Measurements from ENCODE around the gene RFC5.
"Not testable (repeated sequence)": the region's sequence is repeated elsewhere in the genome, so short reads cannot be mapped to it uniquely, and the experiment has no call there.

RFC5 gene

GRCh38 chr12:118016424-118017264 is at the start of gene RFC5:
Gene RFC5, plus strand, starts transcription at chr12:118016703. Its CDS starts 125 bp downstream, at chr12:118016828.
- DNase-seq, result peak; percentile 92 to 99

GRCh38 chr12:117967043-117967442 is 49.5 kb upstream of the RFC5 start:
- DNase-seq, result no peak

DNA sequence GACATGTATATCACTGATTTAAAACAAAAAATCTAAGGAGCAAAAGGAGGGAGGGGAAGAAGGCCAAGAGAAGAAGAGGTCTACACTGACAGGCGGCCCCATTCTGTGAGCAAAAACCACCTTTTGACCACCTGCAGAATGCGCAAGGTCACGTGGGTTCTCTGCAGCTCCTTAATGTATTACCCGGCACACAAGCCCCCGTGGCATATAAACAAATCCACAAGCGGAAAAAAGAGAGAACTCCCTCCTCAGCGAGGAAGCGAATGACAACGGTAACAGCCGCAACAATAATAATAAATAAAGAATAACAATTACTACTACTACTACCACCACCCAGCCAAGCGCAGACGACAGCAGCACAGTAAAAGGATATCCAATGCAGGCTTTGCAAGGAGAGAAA is 49.0 kb upstream of the RFC5 start:
- DNase-seq, result peak; percentile 17 to 21

DNA sequence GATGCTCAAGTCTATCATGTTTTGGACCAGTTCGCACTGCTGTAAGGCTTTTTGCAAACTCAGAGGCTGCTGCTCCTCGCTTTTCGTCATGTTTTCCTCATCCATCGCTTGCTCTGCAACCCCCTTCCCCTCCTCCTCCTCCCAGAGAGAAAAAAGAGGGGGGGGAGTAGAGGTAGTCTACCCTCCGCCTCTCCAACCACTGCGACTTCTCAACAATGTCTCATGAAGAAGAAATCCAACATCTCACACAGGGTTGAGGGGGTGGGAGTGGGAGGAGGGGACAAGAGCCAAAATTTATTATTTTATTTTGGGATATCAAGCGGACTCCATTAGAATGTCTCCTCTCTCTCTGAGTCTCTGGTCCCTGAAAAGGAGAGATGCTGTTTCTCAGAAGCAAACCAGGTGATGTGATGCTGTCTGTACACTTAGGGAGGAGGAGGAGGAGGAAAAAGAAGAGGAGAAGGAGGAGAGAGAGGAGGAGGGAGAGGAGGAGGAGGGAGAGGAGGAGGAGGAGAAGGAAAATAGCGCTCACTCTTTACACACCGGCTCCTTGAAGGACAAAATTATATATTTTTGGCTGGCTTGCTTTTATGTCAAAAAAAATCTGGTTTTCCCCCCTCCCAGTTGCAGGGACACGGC is 48.2 kb upstream of the RFC5 start:
- DNase-seq, result peak; percentile 6 to 43

- peak; percentile 97 to 98 for DNase-seq
Measured at GRCh38 chr12:117968826-117969659, 47.5 kb upstream of the RFC5 start, which contains the start of gene KSR2. Gene KSR2, minus strand, starts transcription at chr12:117968990. Its CDS starts 735 bp downstream, at chr12:117968255.

- DNase-seq, result no peak
Measured at GRCh38 chr12:117970334-117970733, 46.2 kb upstream of the RFC5 start.

GRCh38 chr12:117972301-117972700 is 44.2 kb upstream of the RFC5 start:
- no peak for DNase-seq

DNA sequence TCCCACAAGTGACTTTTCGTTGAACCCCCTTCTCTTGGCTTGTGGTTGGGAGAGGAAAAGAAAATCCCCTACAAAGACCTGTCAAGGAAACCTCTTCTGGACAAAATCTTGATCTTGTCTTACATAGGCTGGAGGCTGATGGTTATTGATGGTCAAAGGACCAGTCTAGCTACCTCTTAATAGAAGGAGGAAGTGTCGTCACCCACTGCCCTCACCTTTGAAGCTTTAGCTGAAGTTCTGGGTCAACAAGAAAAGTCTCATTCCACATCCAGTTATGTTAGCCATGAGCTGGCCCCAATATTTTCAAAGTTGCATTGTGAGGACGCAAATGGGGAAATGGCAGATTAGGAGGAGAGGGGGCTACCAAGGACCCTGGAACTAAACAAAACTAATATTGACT is 41.5 kb upstream of the RFC5 start:
- DNase-seq, result no peak

- DNase-seq, result no peak
Measured at GRCh38 chr12:117977373-117977772, 39.1 kb upstream of the RFC5 start.

DNA sequence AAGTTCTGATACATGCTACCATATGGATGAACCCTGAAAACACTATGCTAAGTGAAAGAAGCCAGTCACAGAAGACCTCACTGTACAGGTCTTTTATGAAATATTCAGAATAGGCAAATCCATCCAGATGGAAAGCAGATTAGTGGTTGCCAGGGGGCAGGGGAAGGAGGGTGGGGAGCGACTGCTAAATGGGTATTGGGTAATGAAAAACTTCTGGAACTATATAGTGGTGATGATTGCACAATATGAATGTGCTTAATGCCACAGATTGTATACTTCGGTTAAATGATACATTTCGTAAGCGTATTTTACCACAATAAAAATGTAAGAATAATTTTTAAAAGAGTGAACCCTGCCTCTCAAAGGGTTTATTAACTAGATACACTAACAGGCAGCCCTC is 35.9 kb upstream of the RFC5 start:
- no peak for DNase-seq

GRCh38 chr12:117981267-117981666 is 35.2 kb upstream of the RFC5 start:
- no peak for DNase-seq

GRCh38 chr12:117985182-117985581 is 31.3 kb upstream of the RFC5 start:
- DNase-seq, result no peak

DNA sequence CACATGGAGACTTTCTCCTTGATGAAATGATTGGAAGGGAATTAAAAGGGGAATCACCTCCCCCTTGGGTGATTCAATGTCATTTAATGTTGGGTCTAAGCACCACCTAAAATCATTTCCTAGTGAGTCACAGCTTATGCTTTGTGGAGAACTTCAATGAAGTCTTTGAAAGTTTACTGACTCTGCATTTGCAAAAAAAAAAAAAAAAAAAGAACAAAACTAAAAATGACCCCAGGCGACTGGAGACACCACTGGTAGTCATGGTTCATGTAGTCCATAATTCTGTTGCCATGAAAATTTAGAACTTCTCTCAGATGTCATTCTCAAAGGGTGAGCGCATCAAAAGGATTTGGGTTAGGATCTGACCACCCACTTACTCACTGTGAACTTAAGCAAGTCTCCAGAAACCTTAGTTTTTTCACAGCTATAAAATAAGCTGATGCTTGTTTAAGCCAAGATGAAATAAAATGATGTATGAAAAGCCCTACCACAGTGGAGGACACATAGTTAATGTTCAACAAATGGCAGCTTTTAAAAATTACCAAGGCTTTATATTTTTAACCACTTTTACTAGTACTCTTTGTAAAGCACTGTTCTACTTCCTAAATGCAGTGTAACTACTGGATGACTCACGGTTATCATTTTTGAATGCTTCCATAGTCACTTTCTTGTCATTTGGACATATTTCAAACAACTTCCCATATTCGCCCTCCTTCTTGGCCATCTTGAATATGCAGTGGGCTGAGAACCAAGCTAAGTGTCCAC is 29.6 kb upstream of the RFC5 start:
- DNase-seq, result no peak

DNA sequence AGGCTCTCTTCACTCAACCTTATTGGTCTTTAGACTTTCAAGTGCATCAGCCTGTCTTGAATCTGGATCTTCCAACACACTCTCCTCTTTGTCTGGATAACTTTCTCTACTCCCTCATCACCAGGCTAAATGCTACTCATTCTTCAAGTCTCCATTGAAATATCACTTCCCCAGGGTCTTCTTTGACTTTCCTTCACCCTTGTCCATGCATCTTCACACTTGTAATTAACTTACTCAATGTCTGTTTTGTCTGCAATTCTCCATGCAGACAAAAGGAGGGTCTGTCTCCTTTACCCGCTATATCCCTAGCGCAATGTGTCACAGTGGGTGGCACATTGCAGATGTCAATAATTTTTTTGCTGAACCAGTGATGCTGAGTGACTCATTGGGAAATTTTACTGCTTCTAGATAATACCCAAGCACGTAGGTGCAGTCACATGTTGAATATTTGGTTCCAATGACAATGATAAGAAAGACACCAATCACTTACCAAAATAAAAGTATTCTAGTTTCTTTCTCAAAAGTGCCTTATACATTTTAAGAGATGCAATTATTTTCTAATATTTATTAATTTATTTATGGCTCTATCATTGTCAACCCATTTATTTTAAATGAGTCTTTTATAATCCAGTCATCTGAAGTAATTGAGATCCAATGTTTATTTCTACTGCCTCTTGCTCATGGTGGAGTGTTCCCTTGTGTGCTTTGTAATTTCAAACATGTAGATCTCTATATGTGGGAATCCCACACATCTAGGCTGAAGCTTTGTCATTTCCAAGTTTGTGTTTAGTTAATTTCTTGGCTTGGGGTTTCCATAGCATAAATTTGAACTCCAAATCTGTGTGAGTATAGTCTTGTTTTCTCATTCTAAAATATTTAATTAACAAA is 21.7 kb upstream of the RFC5 start:
- no peak for DNase-seq

DNA sequence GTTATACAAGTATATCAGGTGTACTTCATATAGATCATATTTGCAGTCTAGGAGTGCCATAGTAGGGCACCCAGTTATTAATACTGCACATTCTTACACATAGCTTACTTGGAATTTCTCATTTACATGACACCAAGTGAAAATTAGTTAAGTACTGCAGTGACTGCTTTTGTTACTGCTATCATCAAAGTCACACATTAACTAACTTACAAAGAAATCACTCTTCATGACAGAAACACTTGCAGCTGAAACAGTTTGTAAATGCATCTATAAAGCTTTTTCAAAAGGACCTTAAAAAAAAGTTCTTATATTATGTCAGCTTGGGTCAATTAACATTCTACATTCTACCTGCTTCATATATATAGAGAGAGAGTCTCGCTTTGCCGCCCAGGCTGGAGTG is 17.8 kb upstream of the RFC5 start:
- no peak for DNase-seq

DNA sequence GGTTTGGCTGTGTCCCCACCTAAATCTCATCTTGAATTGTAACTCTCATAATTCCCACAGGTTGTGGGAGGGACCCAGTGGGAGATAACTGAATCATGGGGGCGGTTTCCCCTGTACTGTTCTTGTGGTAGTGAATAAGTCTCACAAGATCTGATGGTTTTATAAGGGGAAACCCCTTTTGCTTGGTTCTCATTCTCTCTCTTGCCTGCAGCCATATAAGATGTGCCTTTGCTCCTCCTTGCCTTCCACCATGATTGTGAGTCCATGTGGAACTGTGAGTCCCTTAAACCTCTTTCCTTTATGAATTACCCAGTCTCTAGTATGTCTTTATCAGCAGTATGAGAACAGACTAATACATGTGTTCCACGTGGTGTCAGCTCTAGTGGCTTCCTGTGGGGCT is 16.7 kb upstream of the RFC5 start:
- DNase-seq, result not testable (repeated sequence)

GRCh38 chr12:118010903-118011302 is 5.6 kb upstream of the RFC5 start:
- DNase-seq, result no peak

DNA sequence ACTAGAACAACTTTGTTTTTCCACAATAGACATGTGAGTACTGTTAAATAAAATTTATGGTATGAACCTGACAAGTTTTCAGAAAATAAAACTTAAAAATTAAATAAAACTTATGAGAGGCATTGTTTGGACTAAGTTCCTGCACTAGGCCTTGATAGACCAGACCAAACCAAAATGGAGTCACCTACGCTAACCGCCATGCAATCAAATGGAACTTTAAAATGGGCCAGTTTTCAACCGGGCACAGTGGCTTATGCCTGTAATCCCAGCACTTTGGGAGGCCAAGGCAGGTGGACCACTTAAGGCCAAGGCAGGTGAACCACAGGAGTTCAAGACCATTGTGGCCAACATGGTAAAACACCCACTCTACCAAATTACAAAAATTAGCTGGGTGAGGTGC is 5.1 kb upstream of the RFC5 start:
- DNase-seq, result no peak

DNA sequence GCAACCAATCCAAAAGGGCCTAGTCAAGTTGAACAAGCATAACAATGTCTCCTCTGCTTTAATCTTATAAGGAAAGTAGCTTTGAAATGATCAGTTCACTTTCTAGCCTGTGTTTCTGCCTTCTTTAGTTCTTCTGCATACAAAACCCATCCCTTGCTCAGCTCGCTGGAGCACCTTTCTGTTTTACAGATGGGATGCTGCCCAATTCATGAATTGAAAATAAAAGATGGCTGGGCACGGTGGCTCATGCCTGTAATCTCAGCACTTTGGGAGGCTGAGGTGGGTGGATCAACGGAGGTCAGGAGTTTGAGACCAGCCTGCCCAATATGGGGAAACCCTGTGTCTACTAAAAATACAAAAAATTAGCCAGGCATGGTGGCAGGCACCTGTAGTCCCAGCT is 4.5 kb upstream of the RFC5 start:
- DNase-seq, result no peak

- DNase-seq, result no peak
Measured at GRCh38 chr12:118013283-118013682, 3.2 kb upstream of the RFC5 start.

DNA sequence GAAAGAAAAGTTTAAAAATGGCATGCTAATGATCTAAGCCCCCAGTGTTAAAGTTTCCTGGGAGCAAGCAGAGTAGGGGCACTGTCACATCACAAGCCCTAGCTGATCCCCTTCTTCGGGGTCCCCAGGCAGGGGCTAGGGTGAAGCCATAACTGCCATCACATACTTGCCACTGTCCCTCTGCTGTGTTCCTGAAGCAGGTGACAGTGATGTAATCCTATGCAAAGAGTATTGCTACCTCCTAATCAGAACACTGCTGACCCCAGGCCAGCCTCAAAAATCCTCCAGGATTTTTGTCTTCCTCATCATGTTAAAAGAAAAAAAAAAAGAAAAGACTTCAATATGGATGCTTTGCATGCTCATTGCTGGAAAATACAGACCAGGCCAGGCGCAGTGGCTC is 1.2 kb upstream of the RFC5 start:
- DNase-seq, result no peak

DNA sequence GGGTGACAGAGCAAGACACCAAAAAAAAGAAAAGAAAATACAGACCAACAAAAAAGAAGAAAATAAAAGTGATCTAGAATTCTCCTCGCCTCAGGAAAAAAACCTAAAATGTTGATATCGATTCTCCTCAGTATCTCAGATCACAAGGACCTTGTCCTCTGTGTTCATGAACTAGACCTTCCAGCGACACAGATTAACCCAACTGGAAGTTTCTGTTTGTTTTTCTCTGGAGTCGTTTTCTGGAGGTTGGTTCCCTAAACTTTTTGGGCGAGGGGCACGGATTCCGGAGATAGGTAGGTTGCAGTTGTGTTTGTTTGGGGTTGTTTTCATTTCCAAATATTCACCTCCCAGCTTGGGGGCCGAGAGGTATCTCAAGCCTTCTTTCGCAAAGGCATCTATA is 559 bp upstream of the RFC5 start:
- no peak for DNase-seq
